ENCODE measurements around the gene BRI3. TPM values are rescaled to one million over a fixed set of nuclear protein-coding genes. Genes with fewer than 3 reads are reported as not detected.

BRI3 gene
- total and polyA plus RNA-seq, 2 experiments from 2014 or later = 73.3 to 195 TPM

GRCh38 chr7:98285157-98286092 lies 3.9 kb downstream of the BRI3 start:
- Histone ChIP-seq H3K36me3 (ENCODE audit: low read depth) (no peaks in the 10 kb centered on the region; the same call in 1 of the 2 replicates), H4K20me1 (ENCODE audit: insufficient read depth) (no peaks in the 10 kb centered on the region), H3F3A (ENCODE audit: insufficient read depth) (peaks cover 14% of the 10 kb centered on the region), H3K4me3 (peak overlapping the region; percentile 86), H3K9me3 (ENCODE audit: low read depth) (no peaks in the 10 kb centered on the region), H3K9ac (peak overlapping the region; percentile 95), H3K4me2 (ENCODE audit: unreplicated experiment) (peak overlapping the region; percentile 98), H3K4me1 (ENCODE audit: insufficient read depth) (peaks cover 28% of the 10 kb centered on the region), H3K27ac (peak overlapping the region; percentile 89), H3K27me3 (replicated peaks; ENCODE audit: insufficient read depth) (no peaks in the 10 kb centered on the region), H2AFZ (no peak overlapping the region), H3K79me2 (ENCODE audit: insufficient read depth) (peaks cover 86% of the 10 kb centered on the region), H3K9me2 (ENCODE audit: insufficient read depth) (no peaks in the 10 kb centered on the region)
- TF ChIP-seq EZH2 (IDR thresholded peaks at IDR 0.05; ENCODE audit: insufficient read depth, poor library complexity, severe bottlenecking) (no peak), EZH2phosphoT487 (IDR thresholded peaks at IDR 0.05; ENCODE audit: insufficient read depth, low read depth) (no peak)
- in situ Hi-C loops (cut with MboI) = loop anchor here (25.0 kb wide), 1 partner anchor 452 kb away; no protein-coding TSS in a partner anchor
- WGBS, 2 experiments (ENCODE audit: low coverage in 1 of 2, low lambda C conversion rate in 2 of 2, missing lambda C conversion rate in 2 of 2) = 52 to 61% methylated on average over 20 to 21 of the region's 21 CpGs
- peak; percentile 29 for DNase-seq

DNA sequence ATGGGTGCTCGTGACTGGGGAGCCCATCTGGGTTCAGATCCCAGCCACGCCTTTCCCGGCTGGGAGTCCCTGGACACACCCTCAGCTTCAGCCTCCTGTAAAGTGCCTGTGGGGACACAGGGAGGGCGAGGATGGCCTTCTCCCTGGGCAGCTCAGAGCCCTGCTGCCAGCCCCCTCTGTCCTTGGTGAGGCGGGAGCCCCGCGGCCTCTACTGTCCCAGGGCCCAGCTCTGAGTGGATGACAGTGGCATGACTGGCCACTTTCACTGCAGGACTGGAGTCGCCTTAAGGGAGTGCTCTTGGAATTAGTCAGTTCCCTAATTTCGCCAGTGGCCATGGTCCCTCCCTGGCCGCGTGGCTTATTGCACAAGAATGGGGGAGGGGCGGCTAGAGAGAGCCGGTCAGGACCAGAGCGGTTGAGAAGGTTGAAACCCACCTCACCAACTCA lies 4.6 kb downstream of the BRI3 start:
- WGBS, 2 experiments (ENCODE audit: low coverage in 1 of 2, low lambda C conversion rate in 2 of 2, missing lambda C conversion rate in 2 of 2) = 5 to 6% methylated on average over 14 of the region's 14 CpGs
- Histone ChIP-seq H3K36me3 (ENCODE audit: low read depth) (peaks cover under 1% of the 10 kb centered on the region; the same call in 1 of the 2 replicates), H2AFZ (no peak overlapping the region), H3K9me2 (ENCODE audit: insufficient read depth) (no peaks in the 10 kb centered on the region), H3K9ac (peak overlapping the region; percentile 95), H3K4me2 (ENCODE audit: unreplicated experiment) (peak overlapping the region; percentile 98), H3K4me1 (ENCODE audit: insufficient read depth) (peaks cover 28% of the 10 kb centered on the region), H3K4me3 (peak overlapping the region; percentile 86), H3K27ac (peak overlapping the region; percentile 89), H3F3A (ENCODE audit: insufficient read depth) (peaks cover 14% of the 10 kb centered on the region), H3K9me3 (ENCODE audit: low read depth) (no peaks in the 10 kb centered on the region), H4K20me1 (ENCODE audit: insufficient read depth) (0 out of 2 replicates have a peak, but pooled peaks cover 2% of the 10 kb centered on the region), H3K27me3 (replicated peaks; ENCODE audit: insufficient read depth) (no peaks in the 10 kb centered on the region), H3K79me2 (ENCODE audit: insufficient read depth) (peaks cover 93% of the 10 kb centered on the region)
- TF ChIP-seq EZH2phosphoT487 (IDR thresholded peaks at IDR 0.05; ENCODE audit: insufficient read depth, low read depth) (no peak), EZH2 (IDR thresholded peaks at IDR 0.05; ENCODE audit: insufficient read depth, poor library complexity, severe bottlenecking) (no peak)
- DNase-seq = peak; percentile 90
- in situ Hi-C loops (cut with MboI) = loop anchor here (25.0 kb wide), 1 partner anchor 451 kb away; no protein-coding TSS in a partner anchor

DNA sequence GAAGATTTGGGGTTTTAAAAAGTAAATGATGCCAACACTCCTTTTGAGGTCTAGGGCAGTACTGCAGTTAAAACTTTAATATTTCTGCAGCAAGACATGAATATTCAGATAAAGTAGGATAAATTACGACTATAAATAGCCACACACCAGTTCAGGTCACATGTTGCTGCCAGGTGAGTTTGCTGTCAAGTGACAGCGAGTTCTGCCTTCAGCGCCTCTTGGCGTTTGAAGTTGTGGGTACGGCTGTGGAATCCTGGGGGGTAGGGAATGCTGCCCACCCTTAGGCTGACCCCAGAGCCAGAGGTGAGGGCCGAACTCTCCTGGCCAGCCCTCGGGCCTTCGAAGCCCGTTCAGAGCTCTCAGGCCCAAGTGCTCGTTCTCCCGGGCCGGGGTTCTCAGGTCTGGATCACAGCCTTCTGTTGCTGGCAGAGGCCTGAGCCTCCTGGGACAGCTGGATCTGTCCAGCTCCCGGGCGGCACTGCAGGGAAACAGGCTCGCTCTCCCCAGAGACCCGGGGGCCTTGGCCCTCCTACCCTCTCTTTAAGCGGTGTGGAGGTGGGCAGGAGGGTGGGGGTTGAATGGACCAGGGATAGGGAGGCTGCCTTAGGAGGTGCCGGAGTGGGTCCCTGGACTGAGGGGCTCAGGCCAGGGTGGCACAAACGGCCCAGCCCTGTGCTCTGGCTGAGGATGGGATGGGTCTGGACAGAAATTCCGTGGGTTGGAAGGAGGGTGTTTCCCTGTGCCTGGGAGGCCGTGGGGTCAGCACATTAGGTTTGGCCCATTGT lies 5.4 kb downstream of the BRI3 start:
- Histone ChIP-seq H3K27me3 (replicated peaks; ENCODE audit: insufficient read depth) (no peaks in the 10 kb centered on the region), H3K9me3 (ENCODE audit: low read depth) (no peaks in the 10 kb centered on the region), H2AFZ (no peak overlapping the region), H3K4me3 (peak overlapping the region; percentile 86), H3K9ac (peak overlapping the region; percentile 95), H3K27ac (peak overlapping the region; percentile 89), H4K20me1 (ENCODE audit: insufficient read depth) (0 out of 2 replicates have a peak, but pooled peaks cover 2% of the 10 kb centered on the region), H3K4me2 (ENCODE audit: unreplicated experiment) (peak overlapping the region; percentile 98), H3K9me2 (ENCODE audit: insufficient read depth) (no peaks in the 10 kb centered on the region), H3K79me2 (ENCODE audit: insufficient read depth) (peaks cover 99% of the 10 kb centered on the region), H3F3A (ENCODE audit: insufficient read depth) (peaks cover 14% of the 10 kb centered on the region), H3K36me3 (ENCODE audit: low read depth) (peaks cover 8% of the 10 kb centered on the region; the same call in 1 of the 2 replicates), H3K4me1 (ENCODE audit: insufficient read depth) (peaks cover 28% of the 10 kb centered on the region)
- no peak for TF ChIP-seq EZH2 (IDR thresholded peaks at IDR 0.05; ENCODE audit: insufficient read depth, poor library complexity, severe bottlenecking)
- no peak for TF ChIP-seq EZH2phosphoT487 (IDR thresholded peaks at IDR 0.05; ENCODE audit: insufficient read depth, low read depth)
- 46 to 47% methylated on average over 19 to 21 of the region's 21 CpGs for WGBS, 2 experiments (ENCODE audit: low coverage in 1 of 2, low lambda C conversion rate in 2 of 2, missing lambda C conversion rate in 2 of 2)
- in situ Hi-C loops (cut with MboI) = loop anchor here (25.0 kb wide), 1 partner anchor 450 kb away; no protein-coding TSS in a partner anchor
- DNase-seq = peak; percentile 51

- no peak for DNase-seq
- Histone ChIP-seq H3K9ac (peak overlapping the region; percentile 95), H3K4me3 (no peak overlapping the region), H3K9me2 (ENCODE audit: insufficient read depth) (no peaks in the 10 kb centered on the region), H3K36me3 (ENCODE audit: low read depth) (peaks cover 15% of the 10 kb centered on the region), H3K79me2 (ENCODE audit: insufficient read depth) (peaks cover 99% of the 10 kb centered on the region), H3K9me3 (ENCODE audit: low read depth) (no peaks in the 10 kb centered on the region), H3K4me2 (ENCODE audit: unreplicated experiment) (no peak overlapping the region), H3F3A (ENCODE audit: insufficient read depth) (peaks cover 10% of the 10 kb centered on the region), H4K20me1 (ENCODE audit: insufficient read depth) (0 out of 2 replicates have a peak, but pooled peaks cover 2% of the 10 kb centered on the region), H3K27ac (peak overlapping the region; percentile 89), H3K27me3 (replicated peaks; ENCODE audit: insufficient read depth) (no peaks in the 10 kb centered on the region), H3K4me1 (ENCODE audit: insufficient read depth) (peaks cover 28% of the 10 kb centered on the region), H2AFZ (no peak overlapping the region)
- 87 to 89% methylated on average over 11 to 13 of the region's 14 CpGs for WGBS, 2 experiments (ENCODE audit: low coverage in 1 of 2, low lambda C conversion rate in 2 of 2, missing lambda C conversion rate in 2 of 2)
- TF ChIP-seq EZH2 (IDR thresholded peaks at IDR 0.05; ENCODE audit: insufficient read depth, poor library complexity, severe bottlenecking) (no peak), EZH2phosphoT487 (IDR thresholded peaks at IDR 0.05; ENCODE audit: insufficient read depth, low read depth) (no peak)
- in situ Hi-C loops (cut with MboI) = loop anchor here (25.0 kb wide), 1 partner anchor 450 kb away; no protein-coding TSS in a partner anchor
These were observed 6.0 kb downstream of the BRI3 start for GRCh38 chr7:98287486-98287959.
